ENCODE results near the gene INPP5A.

DNA sequence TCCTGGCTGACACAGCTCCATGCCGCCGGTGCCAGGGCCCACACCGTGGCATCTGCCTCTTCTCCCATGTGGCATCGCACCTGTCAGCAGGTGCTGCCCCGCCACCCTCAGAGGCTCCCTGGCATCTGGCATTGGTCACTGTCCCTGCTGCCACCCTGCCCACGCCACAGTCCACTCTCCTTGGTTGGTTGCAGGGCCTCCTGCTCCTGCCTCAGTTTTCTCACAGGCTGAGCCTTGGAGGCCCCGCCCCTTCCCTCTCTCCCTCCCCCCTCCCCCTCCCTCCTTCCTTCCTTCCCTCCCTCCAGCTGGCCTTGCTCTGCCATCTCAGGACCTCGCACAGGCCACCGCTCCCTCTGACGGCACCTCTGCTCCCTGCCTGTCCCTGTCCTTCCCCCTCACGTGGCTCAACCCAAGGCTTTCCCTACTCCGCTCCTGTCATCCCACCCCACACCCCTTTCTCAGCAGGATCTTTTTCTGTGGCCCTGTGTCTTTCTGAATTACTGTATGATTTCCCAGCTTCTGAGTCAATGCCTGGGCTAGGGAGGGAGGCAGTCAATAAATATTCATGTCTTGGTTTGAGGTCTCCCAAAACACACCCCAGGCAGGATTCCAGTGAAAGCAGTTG, 87.4 kb downstream of the INPP5A start:
- no peak for TF ChIP-seq POLR2A (IDR thresholded peaks at IDR 0.05)
- TF ChIP-seq, protein P1, sequence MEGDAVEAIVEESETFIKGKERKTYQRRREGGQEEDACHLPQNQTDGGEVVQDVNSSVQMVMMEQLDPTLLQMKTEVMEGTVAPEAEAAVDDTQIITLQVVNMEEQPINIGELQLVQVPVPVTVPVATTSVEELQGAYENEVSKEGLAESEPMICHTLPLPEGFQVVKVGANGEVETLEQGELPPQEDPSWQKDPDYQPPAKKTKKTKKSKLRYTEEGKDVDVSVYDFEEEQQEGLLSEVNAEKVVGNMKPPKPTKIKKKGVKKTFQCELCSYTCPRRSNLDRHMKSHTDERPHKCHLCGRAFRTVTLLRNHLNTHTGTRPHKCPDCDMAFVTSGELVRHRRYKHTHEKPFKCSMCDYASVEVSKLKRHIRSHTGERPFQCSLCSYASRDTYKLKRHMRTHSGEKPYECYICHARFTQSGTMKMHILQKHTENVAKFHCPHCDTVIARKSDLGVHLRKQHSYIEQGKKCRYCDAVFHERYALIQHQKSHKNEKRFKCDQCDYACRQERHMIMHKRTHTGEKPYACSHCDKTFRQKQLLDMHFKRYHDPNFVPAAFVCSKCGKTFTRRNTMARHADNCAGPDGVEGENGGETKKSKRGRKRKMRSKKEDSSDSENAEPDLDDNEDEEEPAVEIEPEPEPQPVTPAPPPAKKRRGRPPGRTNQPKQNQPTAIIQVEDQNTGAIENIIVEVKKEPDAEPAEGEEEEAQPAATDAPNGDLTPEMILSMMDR (IDR thresholded peaks at IDR 0.05) = no peak

Data from transverse colon (tissue), 3 donors.